ENCODE results near the gene KCNK15.

GRCh38 chr20:44717986-44718385 lies 27.7 kb upstream of the KCNK15 start:
- TF ChIP-seq CTCF (IDR thresholded peaks at IDR 0.05) (peak in 1 of 2 donors; percentile 13), POLR2AphosphoS5 (IDR thresholded peaks at IDR 0.05) (no peak), POLR2A (IDR thresholded peaks at IDR 0.05) (no peak), EP300 (IDR thresholded peaks at IDR 0.05) (no peak)
